Measurements from ENCODE around the gene NLRP5.

DNA sequence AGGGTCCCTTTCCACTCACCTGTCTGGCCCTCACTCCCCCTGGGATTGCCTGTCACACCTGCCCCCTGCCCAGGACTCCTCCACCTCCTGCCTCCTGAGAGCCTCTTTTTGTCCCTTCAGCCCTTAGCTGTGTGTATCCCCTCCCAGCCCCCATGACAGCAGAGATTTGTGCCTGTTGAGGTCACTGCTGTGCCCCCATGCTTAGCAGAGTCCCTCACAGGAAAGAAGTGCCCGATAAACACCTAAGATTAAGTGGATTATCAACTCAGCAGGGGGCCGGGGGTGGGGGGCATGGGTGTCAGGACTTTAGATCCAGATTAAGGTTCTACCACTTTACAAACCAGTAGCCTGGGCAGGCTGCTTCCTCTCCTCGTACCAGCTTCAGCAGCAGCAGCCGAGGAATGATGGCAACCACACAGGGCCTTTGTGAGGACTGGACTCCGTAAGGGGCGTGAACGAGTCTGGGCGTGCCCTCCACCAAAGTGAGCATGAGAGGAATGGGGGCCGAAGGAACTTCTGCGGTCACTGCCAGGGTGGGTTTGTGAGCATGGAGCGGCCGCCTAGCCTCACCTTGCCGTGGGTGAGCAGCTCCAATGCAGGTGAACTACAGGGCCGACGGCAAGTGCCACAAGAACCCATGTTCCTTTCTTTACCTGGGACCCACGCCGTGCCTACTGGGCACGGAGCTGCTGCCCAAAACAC, 98.4 kb downstream of the NLRP5 start:
- TF ChIP-seq, protein P1, sequence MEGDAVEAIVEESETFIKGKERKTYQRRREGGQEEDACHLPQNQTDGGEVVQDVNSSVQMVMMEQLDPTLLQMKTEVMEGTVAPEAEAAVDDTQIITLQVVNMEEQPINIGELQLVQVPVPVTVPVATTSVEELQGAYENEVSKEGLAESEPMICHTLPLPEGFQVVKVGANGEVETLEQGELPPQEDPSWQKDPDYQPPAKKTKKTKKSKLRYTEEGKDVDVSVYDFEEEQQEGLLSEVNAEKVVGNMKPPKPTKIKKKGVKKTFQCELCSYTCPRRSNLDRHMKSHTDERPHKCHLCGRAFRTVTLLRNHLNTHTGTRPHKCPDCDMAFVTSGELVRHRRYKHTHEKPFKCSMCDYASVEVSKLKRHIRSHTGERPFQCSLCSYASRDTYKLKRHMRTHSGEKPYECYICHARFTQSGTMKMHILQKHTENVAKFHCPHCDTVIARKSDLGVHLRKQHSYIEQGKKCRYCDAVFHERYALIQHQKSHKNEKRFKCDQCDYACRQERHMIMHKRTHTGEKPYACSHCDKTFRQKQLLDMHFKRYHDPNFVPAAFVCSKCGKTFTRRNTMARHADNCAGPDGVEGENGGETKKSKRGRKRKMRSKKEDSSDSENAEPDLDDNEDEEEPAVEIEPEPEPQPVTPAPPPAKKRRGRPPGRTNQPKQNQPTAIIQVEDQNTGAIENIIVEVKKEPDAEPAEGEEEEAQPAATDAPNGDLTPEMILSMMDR (IDR thresholded peaks at IDR 0.05; ENCODE audit: low read depth, low read length) = no peak
- no peak for TF ChIP-seq EZH2phosphoT487 (IDR thresholded peaks at IDR 0.05; ENCODE audit: low read depth)

Data from OCI-LY3 (cell line).